HepG2 (cell line): Measurements from ENCODE around the gene RGSL1. TPM values are rescaled to one million over a fixed set of nuclear protein-coding genes. Genes with fewer than 3 reads are reported as not detected.
A peak's percentile ranks its signal among the peaks of the same experiment; 100 is the strongest.

Experiments used
- ATF7 ChIP-seq, 2 experiments: fragments of 450-650 bp in 1 of 2; sonication (generic) in 1 of 2; formaldehyde crosslinking in 1 of 2; IDR thresholded peaks; 2 replicates each; pipeline versions ENCODE4 v1.4.0 to v1.6.1; 2016 to 2020; ENCODE audit warnings: antibody characterized with exemption in 1 of 2, mild to moderate bottlenecking in 1 of 2, missing genetic modification reagents in 1 of 2
- BCL6 ChIP-seq: IDR thresholded peaks from 2 replicates; pipeline ENCODE4 v1.6.1; 2016; ENCODE audit warnings: missing genetic modification reagents, missing compliant biosample characterization
- CAMTA2 ChIP-seq: sonication (generic); formaldehyde crosslinking; IDR thresholded peaks from 2 replicates; pipeline ENCODE4 v1.4.0; 2020; ENCODE audit warnings: mild to moderate bottlenecking, missing genetic modification reagents, borderline replicate concordance
- CHCHD3 ChIP-seq: sonication (generic); formaldehyde crosslinking; IDR thresholded peaks from 2 replicates; pipeline ENCODE4 v1.8.0; 2022; ENCODE audit warnings: mild to moderate bottlenecking, missing genetic modification reagents, moderate library complexity
- HOXA9 ChIP-seq: sonication (generic); formaldehyde crosslinking; IDR thresholded peaks from 2 replicates; pipeline ENCODE4 v1.8.1; 2022; ENCODE audit warnings: missing genetic modification reagents, mild to moderate bottlenecking, moderate library complexity, borderline replicate concordance
- KLF16 ChIP-seq, 2 experiments: sonication (generic) in 1 of 2; formaldehyde crosslinking in 1 of 2; IDR thresholded peaks; 2 replicates each; pipeline versions ENCODE4 v1.6.1 to v1.8.0; 2016 to 2023; ENCODE audit warnings: missing genetic modification reagents in 2 of 2, missing compliant biosample characterization in 1 of 2
- RARA ChIP-seq: IDR thresholded peaks from 2 replicates; pipeline ENCODE4 v1.6.1; 2016; ENCODE audit warnings: missing genetic modification reagents, missing compliant biosample characterization
- ZFP1 ChIP-seq: IDR thresholded peaks from 2 replicates; pipeline ENCODE4 v1.6.1; 2016
- ZNF484 ChIP-seq: sonication (generic); formaldehyde crosslinking; IDR thresholded peaks from 2 replicates; pipeline ENCODE4 v1.5.1; 2020; ENCODE audit warnings: mild to moderate bottlenecking, low read depth, missing genetic modification reagents, borderline replicate concordance
- ZNF605 ChIP-seq: sonication (generic); formaldehyde crosslinking; IDR thresholded peaks from 2 replicates; pipeline ENCODE4 v1.8.0; 2022; ENCODE audit warnings: mild to moderate bottlenecking, missing genetic modification reagents
- ZNF747 ChIP-seq: sonication (generic); formaldehyde crosslinking; IDR thresholded peaks from 2 replicates; pipeline ENCODE4 v1.8.1; 2023; ENCODE audit warnings: missing genetic modification reagents, mild to moderate bottlenecking, borderline replicate concordance
- polyA plus RNA-seq, 8 experiments: library from polyadenylated mRNA; depleted of rRNA in 3 of 8; stranded (reverse) in 7 of 8; unstranded in 1 of 8; fragments of >200 nt; fragmentation: Illumina TruSeq in 4 of 8; extraction: Trizol in 4 of 8; gene quantifications; 2 replicates each; pipeline versions ENCODE4 v1.2.1 to v1.2.3, GENCODE V29; 2011 to 2016; ENCODE audit warnings: low read depth in 4 of 8, missing spikeins in 1 of 8, mixed read lengths in 1 of 8; ENCODE audit not compliant: insufficient read depth in 1 of 8
- total RNA-seq, 5 experiments: library from RNA; depleted of rRNA; stranded (reverse); fragments of >200 nt; fragmentation: Illumina TruSeq; extraction: Trizol; gene quantifications; 2 replicates each; pipeline ENCODE4 v1.2.3, GENCODE V29; 2016; ENCODE audit warnings: low read depth in 1 of 5
- TF ChIP-seq, protein P1 (sequence below): sonication (generic); formaldehyde crosslinking; IDR thresholded peaks from 2 replicates; pipeline ENCODE4 v1.4.0; 2020; ENCODE audit warnings: missing genetic modification reagents, borderline replicate concordance
- TF ChIP-seq, protein P2 (sequence below): sonication (generic); formaldehyde crosslinking; IDR thresholded peaks from 2 replicates; pipeline ENCODE4 v1.4.0; 2020; ENCODE audit warnings: missing genetic modification reagents, mild to moderate bottlenecking, borderline replicate concordance
- TF ChIP-seq, protein P3 (sequence below): sonication (generic); formaldehyde crosslinking; IDR thresholded peaks from 2 replicates; pipeline ENCODE4 v1.5.0; 2020; ENCODE audit warnings: missing genetic modification reagents
- TF ChIP-seq, protein P4 (sequence below): sonication (generic); formaldehyde crosslinking; IDR thresholded peaks from 2 replicates; pipeline ENCODE4 v1.5.0; 2020; ENCODE audit warnings: mild to moderate bottlenecking, missing genetic modification reagents

Gene RGSL1
- total and polyA plus RNA-seq, 2 of the 13 experiments (the other 11 are each of a cell fraction or from before 2014, with no cell fraction given), result not detected

DNA sequence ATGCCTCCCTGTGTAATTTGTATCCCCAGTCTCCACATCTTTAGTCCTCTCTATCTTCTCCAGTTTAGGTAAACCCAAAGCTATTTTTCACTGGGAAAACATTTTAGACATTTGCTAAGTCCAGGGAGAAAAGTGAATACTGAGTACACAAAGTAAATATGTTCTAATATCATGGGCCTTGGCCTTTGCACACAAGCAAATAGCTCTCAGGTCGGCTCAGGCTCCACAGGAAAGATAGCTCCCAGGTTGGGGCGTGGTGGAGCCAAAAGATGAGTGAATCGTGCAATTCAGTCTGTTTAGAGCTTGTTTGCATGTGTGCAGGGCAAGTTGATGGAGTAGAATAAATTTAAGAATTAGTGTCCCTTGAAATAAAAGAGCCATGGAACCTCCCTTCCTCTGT lies 7.9 kb downstream of the RGSL1 start (continued):
- TF ChIP-seq, protein P1, sequence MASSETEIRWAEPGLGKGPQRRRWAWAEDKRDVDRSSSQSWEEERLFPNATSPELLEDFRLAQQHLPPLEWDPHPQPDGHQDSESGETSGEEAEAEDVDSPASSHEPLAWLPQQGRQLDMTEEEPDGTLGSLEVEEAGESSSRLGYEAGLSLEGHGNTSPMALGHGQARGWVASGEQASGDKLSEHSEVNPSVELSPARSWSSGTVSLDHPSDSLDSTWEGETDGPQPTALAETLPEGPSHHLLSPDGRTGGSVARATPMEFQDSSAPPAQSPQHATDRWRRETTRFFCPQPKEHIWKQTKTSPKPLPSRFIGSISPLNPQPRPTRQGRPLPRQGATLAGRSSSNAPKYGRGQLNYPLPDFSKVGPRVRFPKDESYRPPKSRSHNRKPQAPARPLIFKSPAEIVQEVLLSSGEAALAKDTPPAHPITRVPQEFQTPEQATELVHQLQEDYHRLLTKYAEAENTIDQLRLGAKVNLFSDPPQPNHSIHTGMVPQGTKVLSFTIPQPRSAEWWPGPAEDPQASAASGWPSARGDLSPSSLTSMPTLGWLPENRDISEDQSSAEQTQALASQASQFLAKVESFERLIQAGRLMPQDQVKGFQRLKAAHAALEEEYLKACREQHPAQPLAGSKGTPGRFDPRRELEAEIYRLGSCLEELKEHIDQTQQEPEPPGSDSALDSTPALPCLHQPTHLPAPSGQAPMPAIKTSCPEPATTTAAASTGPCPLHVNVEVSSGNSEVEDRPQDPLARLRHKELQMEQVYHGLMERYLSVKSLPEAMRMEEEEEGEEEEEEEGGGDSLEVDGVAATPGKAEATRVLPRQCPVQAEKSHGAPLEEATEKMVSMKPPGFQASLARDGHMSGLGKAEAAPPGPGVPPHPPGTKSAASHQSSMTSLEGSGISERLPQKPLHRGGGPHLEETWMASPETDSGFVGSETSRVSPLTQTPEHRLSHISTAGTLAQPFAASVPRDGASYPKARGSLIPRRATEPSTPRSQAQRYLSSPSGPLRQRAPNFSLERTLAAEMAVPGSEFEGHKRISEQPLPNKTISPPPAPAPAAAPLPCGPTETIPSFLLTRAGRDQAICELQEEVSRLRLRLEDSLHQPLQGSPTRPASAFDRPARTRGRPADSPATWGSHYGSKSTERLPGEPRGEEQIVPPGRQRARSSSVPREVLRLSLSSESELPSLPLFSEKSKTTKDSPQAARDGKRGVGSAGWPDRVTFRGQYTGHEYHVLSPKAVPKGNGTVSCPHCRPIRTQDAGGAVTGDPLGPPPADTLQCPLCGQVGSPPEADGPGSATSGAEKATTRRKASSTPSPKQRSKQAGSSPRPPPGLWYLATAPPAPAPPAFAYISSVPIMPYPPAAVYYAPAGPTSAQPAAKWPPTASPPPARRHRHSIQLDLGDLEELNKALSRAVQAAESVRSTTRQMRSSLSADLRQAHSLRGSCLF, result no peak
- TF ChIP-seq ATF7 (IDR thresholded peaks at IDR 0.05) (no peak), ATF7 (CRISPR knock-in tag; IDR thresholded peaks at IDR 0.05) (no peak), RARA (CRISPR knock-in tag) (no peak), ZNF484 (CRISPR knock-in tag) (no peak), CHCHD3 (no peak), CAMTA2 (CRISPR knock-in tag) (no peak), ZFP1 (CRISPR knock-in tag) (no peak), ZNF747 (CRISPR knock-in tag) (no peak), BCL6 (peak; percentile 52; the same call in 1 of the 2 replicates), ZNF605 (no peak), HOXA9 (no peak), KLF16 (CRISPR knock-in tag; IDR thresholded peaks at IDR 0.05) (0 out of 4 replicates have a peak, but pooled peaks of 1 of the 2 experiments have one; percentile 39)
- TF ChIP-seq, protein P2, sequence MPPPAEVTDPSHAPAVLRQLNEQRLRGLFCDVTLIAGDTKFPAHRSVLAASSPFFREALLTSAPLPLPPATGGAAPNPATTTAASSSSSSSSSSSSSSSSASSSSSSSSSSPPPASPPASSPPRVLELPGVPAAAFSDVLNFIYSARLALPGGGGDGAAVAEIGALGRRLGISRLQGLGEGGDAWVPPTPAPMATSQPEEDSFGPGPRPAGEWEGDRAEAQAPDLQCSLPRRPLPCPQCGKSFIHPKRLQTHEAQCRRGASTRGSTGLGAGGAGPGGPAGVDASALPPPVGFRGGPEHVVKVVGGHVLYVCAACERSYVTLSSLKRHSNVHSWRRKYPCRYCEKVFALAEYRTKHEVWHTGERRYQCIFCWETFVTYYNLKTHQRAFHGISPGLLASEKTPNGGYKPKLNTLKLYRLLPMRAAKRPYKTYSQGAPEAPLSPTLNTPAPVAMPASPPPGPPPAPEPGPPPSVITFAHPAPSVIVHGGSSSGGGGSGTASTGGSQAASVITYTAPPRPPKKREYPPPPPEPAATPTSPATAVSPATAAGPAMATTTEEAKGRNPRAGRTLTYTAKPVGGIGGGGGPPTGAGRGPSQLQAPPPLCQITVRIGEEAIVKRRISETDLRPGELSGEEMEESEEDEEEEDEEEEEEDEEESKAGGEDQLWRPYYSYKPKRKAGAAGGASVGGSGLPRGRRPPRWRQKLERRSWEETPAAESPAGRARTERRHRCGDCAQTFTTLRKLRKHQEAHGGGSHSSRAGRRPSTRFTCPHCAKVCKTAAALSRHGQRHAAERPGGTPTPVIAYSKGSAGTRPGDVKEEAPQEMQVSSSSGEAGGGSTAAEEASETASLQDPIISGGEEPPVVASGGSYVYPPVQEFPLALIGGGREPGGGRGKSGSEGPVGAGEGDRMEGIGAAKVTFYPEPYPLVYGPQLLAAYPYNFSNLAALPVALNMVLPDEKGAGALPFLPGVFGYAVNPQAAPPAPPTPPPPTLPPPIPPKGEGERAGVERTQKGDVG (CRISPR knock-in tag), result no peak
- TF ChIP-seq, protein P3, sequence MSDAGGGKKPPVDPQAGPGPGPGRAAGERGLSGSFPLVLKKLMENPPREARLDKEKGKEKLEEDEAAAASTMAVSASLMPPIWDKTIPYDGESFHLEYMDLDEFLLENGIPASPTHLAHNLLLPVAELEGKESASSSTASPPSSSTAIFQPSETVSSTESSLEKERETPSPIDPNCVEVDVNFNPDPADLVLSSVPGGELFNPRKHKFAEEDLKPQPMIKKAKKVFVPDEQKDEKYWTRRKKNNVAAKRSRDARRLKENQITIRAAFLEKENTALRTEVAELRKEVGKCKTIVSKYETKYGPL (CRISPR knock-in tag), result no peak
- TF ChIP-seq, protein P4, sequence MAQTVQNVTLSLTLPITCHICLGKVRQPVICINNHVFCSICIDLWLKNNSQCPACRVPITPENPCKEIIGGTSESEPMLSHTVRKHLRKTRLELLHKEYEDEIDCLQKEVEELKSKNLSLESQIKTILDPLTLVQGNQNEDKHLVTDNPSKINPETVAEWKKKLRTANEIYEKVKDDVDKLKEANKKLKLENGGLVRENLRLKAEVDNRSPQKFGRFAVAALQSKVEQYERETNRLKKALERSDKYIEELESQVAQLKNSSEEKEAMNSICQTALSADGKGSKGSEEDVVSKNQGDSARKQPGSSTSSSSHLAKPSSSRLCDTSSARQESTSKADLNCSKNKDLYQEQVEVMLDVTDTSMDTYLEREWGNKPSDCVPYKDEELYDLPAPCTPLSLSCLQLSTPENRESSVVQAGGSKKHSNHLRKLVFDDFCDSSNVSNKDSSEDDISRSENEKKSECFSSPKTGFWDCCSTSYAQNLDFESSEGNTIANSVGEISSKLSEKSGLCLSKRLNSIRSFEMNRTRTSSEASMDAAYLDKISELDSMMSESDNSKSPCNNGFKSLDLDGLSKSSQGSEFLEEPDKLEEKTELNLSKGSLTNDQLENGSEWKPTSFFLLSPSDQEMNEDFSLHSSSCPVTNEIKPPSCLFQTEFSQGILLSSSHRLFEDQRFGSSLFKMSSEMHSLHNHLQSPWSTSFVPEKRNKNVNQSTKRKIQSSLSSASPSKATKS (CRISPR knock-in tag), result no peak
